PC-3 (cell line): ENCODE results near the gene C6orf52. TPM values are rescaled to one million over a fixed set of nuclear protein-coding genes. Genes with fewer than 3 reads are reported as not detected.

Experiments
- ATAC-seq: fragments of 200-7000 bp; cut with Tn5 transposase; 2 replicates; pipeline ENCODE4 v1.9.1; 2020; ENCODE audit warnings: mild to moderate bottlenecking, moderate library complexity
- BruUV-seq: library from RNA; stranded (reverse); fragments of 400-500 nt; replicated peaks from 2 replicates; lab custom pipeline; 2021; lab: Mats Ljungman, UMichigan
- CTCF ChIA-PET: fragments of 300-600 bp; sonication (Branson Sonifier 250); formaldehyde crosslinking; loops from one replicate; lab custom pipeline; 2022; ENCODE audit warnings: antibody characterized with exemption; lab: Charles Lee
- POLR2A ChIA-PET: fragments of 300-600 bp; sonication (Branson Sonifier 250); formaldehyde crosslinking; loops from one replicate; lab custom pipeline; 2022; ENCODE audit warnings: antibody characterized with exemption; ENCODE audit not compliant: unreplicated experiment; lab: Charles Lee
- DNase-seq: peaks from one replicate; pipeline ENCODE4 v3.0.0-alpha.2; 2015
- H2AFZ ChIP-seq: fragments of 300-600 bp; sonication (generic); 2 replicates; pipeline ENCODE4 v1.6.0; 2016; ENCODE audit warnings: antibody characterized with exemption, low read length
- H3F3A ChIP-seq: fragments of 300-600 bp; sonication (generic); one replicate; pipeline ENCODE4 v1.6.0; 2017; ENCODE audit warnings: antibody characterized with exemption, low read length, control low read depth, mild to moderate bottlenecking; ENCODE audit not compliant: unreplicated experiment
- H3K27ac ChIP-seq: fragments of 300-600 bp; sonication (generic); 2 replicates; pipeline ENCODE4 v1.5.1; 2016; ENCODE audit warnings: mild to moderate bottlenecking, low read length
- H3K27me3 ChIP-seq: fragments of 300-600 bp; sonication (generic); 2 replicates; pipeline ENCODE4 v1.6.1; 2016; ENCODE audit warnings: low read length, mixed read lengths
- H3K36me3 ChIP-seq: fragments of 300-600 bp; sonication (generic); 2 replicates; pipeline ENCODE4 v1.6.1; 2016; ENCODE audit warnings: low read depth, mixed run types, low read length, mixed read lengths
- H3K4me1 ChIP-seq: fragments of 300-600 bp; sonication (generic); 2 replicates; pipeline ENCODE4 v1.5.1; 2016; ENCODE audit warnings: low read length; ENCODE audit not compliant: insufficient read depth
- H3K4me2 ChIP-seq: fragments of 300-600 bp; sonication (generic); 2 replicates; pipeline ENCODE4 v1.6.0; 2016; ENCODE audit warnings: low read length
- H3K4me3 ChIP-seq: fragments of 300-600 bp; sonication (generic); 2 replicates; pipeline ENCODE4 v1.5.1; 2016; ENCODE audit warnings: mild to moderate bottlenecking, low read length, mixed read lengths
- H3K79me2 ChIP-seq: fragments of 300-600 bp; sonication (generic); 2 replicates; pipeline ENCODE4 v1.6.1; 2017; ENCODE audit warnings: low read length, mixed read lengths
- H3K9ac ChIP-seq: fragments of 300-600 bp; sonication (generic); 2 replicates; pipeline ENCODE4 v1.6.0; 2016; ENCODE audit warnings: mild to moderate bottlenecking, low read length
- H3K9me2 ChIP-seq: fragments of 300-600 bp; sonication (generic); replicated peaks from 2 replicates; pipeline ENCODE4 v1.6.1; 2016; ENCODE audit warnings: mixed run types, low read length, mixed read lengths
- H3K9me3 ChIP-seq: fragments of 300-600 bp; sonication (generic); 2 replicates; pipeline ENCODE4 v1.6.1; 2016; ENCODE audit warnings: low read length, mixed read lengths
- H4K20me1 ChIP-seq: fragments of 300-600 bp; sonication (generic); 2 replicates; pipeline ENCODE4 v1.6.1; 2016; ENCODE audit warnings: low read length, mixed read lengths
- CTCF ChIP-seq: fragments of 300-600 bp; sonication (generic); conservative IDR thresholded peaks from 2 replicates; pipeline ENCODE4 v1.5.1; 2017; ENCODE audit warnings: antibody characterized with exemption, low read depth, mild to moderate bottlenecking, low read length
- EZH2 ChIP-seq: fragments of 300-600 bp; sonication (generic); IDR thresholded peaks from one replicate; pipeline ENCODE4 v1.6.1; 2017; ENCODE audit warnings: antibody characterized with exemption, mild to moderate bottlenecking, low read length; ENCODE audit not compliant: unreplicated experiment
- EZH2phosphoT487 ChIP-seq: fragments of 300-600 bp; sonication (generic); IDR thresholded peaks from 2 replicates; pipeline ENCODE4 v1.6.1; 2018; ENCODE audit warnings: mild to moderate bottlenecking, antibody characterized with exemption, low read length, borderline replicate concordance
- intact Hi-C: fragments of 100-400 bp; cut with micrococcal nuclease; formaldehyde crosslinking; loops from 2 replicates; pipeline ENCODE4 v1.9.0; 2023
- total RNA-seq: library from RNA; depleted of rRNA; stranded (reverse); fragments of >200 nt; gene quantifications from 2 replicates; pipeline ENCODE4 v1.2.3, GENCODE V29; 2014

Gene C6orf52
- total RNA-seq, 1 experiment from 2014 or later, result 0.80 TPM

GRCh38 chr6:10719964-10720264, 25.5 kb upstream of the C6orf52 start:
- no peaks in the 10 kb centered on the region for H3K27me3 ChIP-seq
- peak overlapping the region; percentile 29 for H3K27ac ChIP-seq
- ChIA-PET POLR2A (interaction anchor here (0.6 to 1.2 kb wide), 2 partner anchors 10 to 39 kb away, joined by 4 to 5 read pairs; no protein-coding TSS in a partner anchor), CTCF (no interaction called here)
- ATAC-seq, result no peak
- H3K9me3 ChIP-seq, result 0 out of 2 replicates have a peak, but pooled peaks cover 5% of the 10 kb centered on the region
- peak overlapping the region; percentile 74 for H3K4me3 ChIP-seq
- peak overlapping the region; percentile 87 for H3K4me2 ChIP-seq
- no peak for DNase-seq
- no peaks in the 10 kb centered on the region for H4K20me1 ChIP-seq
- no peaks in the 10 kb centered on the region for H3F3A ChIP-seq
- H3K9me2 ChIP-seq, result no peaks in the 10 kb centered on the region
- H3K79me2 ChIP-seq, result peaks cover 19% of the 10 kb centered on the region
- H2AFZ ChIP-seq, result peak overlapping the region; percentile 86
- peaks cover 23% of the 10 kb centered on the region for H3K4me1 ChIP-seq
- TF ChIP-seq EZH2 (no peak), EZH2phosphoT487 (no peak), CTCF (no peak)
- no TSS peak for BruUV-seq
- no peaks in the 10 kb centered on the region for H3K36me3 ChIP-seq
- peak overlapping the region; percentile 77 for H3K9ac ChIP-seq
- intact Hi-C loops, result no loop called here

- ATAC-seq, result no peak
- Histone ChIP-seq H3F3A (no peaks in the 10 kb centered on the region), H3K79me2 (peaks cover 15% of the 10 kb centered on the region), H4K20me1 (no peaks in the 10 kb centered on the region), H3K27ac (no peak overlapping the region), H2AFZ (peak overlapping the region; percentile 86), H3K9me3 (0 out of 2 replicates have a peak, but pooled peaks cover 5% of the 10 kb centered on the region), H3K4me2 (peak overlapping the region; percentile 87), H3K9ac (no peak overlapping the region), H3K9me2 (no peaks in the 10 kb centered on the region), H3K27me3 (no peaks in the 10 kb centered on the region), H3K36me3 (no peaks in the 10 kb centered on the region), H3K4me3 (peak overlapping the region; percentile 74), H3K4me1 (peaks cover 20% of the 10 kb centered on the region)
- TF ChIP-seq EZH2phosphoT487 (no peak), EZH2 (no peak), CTCF (no peak)
- intact Hi-C loops, result no loop called here
- DNase-seq, result peak; percentile 62
- ChIA-PET POLR2A (interaction anchor here (1.2 kb wide), 1 partner anchor 9 kb away, joined by 4 read pairs; no protein-coding TSS in a partner anchor), CTCF (no interaction called here)
- TSS peak; percentile 45 for BruUV-seq
These were observed 25.0 kb upstream of the C6orf52 start for GRCh38 chr6:10719296-10719963.

GRCh38 chr6:10713962-10714361, 19.5 kb upstream of the C6orf52 start:
- Histone ChIP-seq H3K27me3 (no peaks in the 10 kb centered on the region), H2AFZ (no peak overlapping the region), H3K36me3 (peaks cover 7% of the 10 kb centered on the region; the same call in 1 of the 2 replicates), H3K27ac (no peak overlapping the region), H3K4me1 (no peaks in the 10 kb centered on the region), H4K20me1 (no peaks in the 10 kb centered on the region), H3K4me2 (no peak overlapping the region), H3K4me3 (no peak overlapping the region), H3K9ac (no peak overlapping the region), H3K9me3 (0 out of 2 replicates have a peak, but pooled peaks cover 5% of the 10 kb centered on the region), H3K79me2 (no peaks in the 10 kb centered on the region), H3F3A (no peaks in the 10 kb centered on the region), H3K9me2 (no peaks in the 10 kb centered on the region)
- TF ChIP-seq CTCF (no peak), EZH2 (no peak), EZH2phosphoT487 (no peak)
- no TSS peak for BruUV-seq
- ChIA-PET POLR2A (no interaction called here), CTCF (no interaction called here)
- intact Hi-C loops, result no loop called here
- ATAC-seq (no peak), DNase-seq (no peak)
